Right cardiac atrium (tissue), 5 donors: ENCODE measurements around the gene CPLX1. TPM values are rescaled to one million over a fixed set of nuclear protein-coding genes. Genes with fewer than 3 reads are reported as not detected.
"Not testable (repeated sequence)": the region's sequence is repeated elsewhere in the genome, so short reads cannot be mapped to it uniquely, and the experiment has no call there.

Experiments used
- ATAC-seq, 2 donors: fragments of 200-7000 bp; cut with Tn5 transposase; one replicate each; pipeline versions ENCODE4 v1.8.0 to v1.9.1; 2020; ENCODE audit warnings: moderate library complexity in 2 of 2, mild to moderate bottlenecking in 1 of 2
- DNase-seq, 3 donors: peaks; one replicate each; pipeline ENCODE4 v3.0.0-alpha.2; 2020
- H3K27ac ChIP-seq: one replicate; pipeline ENCODE4 v1.5.1; 2013; ENCODE audit warnings: mild to moderate bottlenecking, low read length, control low read depth, moderate library complexity
- H3K27me3 ChIP-seq: one replicate; pipeline ENCODE4 v1.6.1; 2013; ENCODE audit not compliant: control insufficient read depth, insufficient read depth
- H3K4me1 ChIP-seq: one replicate; pipeline ENCODE4 v1.6.1; 2013; ENCODE audit warnings: low read length; ENCODE audit not compliant: control insufficient read depth, insufficient read depth
- H3K4me3 ChIP-seq: one replicate; pipeline ENCODE4 v1.5.1; 2013; ENCODE audit warnings: low read length, control low read depth
- H3K9me3 ChIP-seq: one replicate; pipeline ENCODE4 v1.6.1; 2013; ENCODE audit warnings: low read length; ENCODE audit not compliant: control insufficient read depth
- WGBS: extraction: QIAGEN DNeasy Blood & Tissue Kit; methylation state at CpG from one replicate; pipeline ENCODE4 v1.1.7; 2013; 5-methylcytosine and 5-hydroxymethylcytosine counted together
- intact Hi-C, 4 donors: fragments of 100-400 bp; cut with DNase I; formaldehyde crosslinking; loops; one replicate each; pipeline versions ENCODE4 v1.11.0 to v1.14.0; 2022 to 2023
- polyA plus RNA-seq: library from polyadenylated mRNA; stranded (reverse); fragments of 200-250 nt; gene quantifications from one replicate; pipeline ENCODE4 v1.2.3, GENCODE V29; 2013
- total RNA-seq, 4 donors: library from RNA; stranded (reverse); fragmentation: NEBNext Ultra II Directional; extraction: Animal tissue kit (Norgen Biotek cat#: 25700); gene quantifications; one replicate each; pipeline ENCODE4 v1.2.1, GENCODE V29; 2021
- donor health status: healthy with polysubstance abuse.
- donor health status: DM: no; HTN: yes; CAD: no.
- donor health status: DM: no; HTN: no; CAD: no.
- donor health status: DM: no; HTN: yes; CAD: no; lungs with severe emphysema.
- donor health status: DM: yes; HTN: yes; CAD: no.

Gene CPLX1
- total and polyA plus RNA-seq, 5 donors: 2.1 to 9.3 (median 5.4) TPM

DNA sequence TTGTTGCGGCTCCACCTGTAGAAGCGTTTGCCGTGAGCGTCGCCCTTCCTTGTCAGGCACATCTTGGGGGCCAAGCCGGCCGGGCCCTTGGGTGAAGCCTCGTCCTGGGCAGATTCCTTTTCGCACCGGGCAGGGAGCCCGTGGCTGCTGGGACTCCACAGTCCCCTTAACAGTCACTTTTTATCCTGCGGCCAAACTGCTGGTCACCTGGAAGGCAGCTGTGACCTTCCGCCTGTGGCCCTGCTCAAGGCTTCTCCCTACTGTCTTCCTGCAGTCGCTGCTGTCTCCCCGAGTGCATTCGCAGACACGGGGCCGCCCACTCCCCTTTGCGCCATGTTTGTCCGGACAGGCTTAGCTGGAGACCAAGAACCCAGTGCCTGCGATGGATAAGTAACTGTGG lies 65.3 kb downstream of the CPLX1 start:
- DNase-seq (peak in 1 of 3 donors; percentile 41), ATAC-seq (no peak)
- H3K27ac ChIP-seq: no peak overlapping the region
- no peaks in the 10 kb centered on the region for H3K4me1 ChIP-seq
- intact Hi-C loops: no loop called here
- H3K27me3 ChIP-seq: no peaks in the 10 kb centered on the region
- H3K9me3 ChIP-seq: no peaks in the 10 kb centered on the region
- WGBS: 93% methylated on average over 21 of the region's 21 CpGs
- H3K4me3 ChIP-seq: no peak overlapping the region

DNA sequence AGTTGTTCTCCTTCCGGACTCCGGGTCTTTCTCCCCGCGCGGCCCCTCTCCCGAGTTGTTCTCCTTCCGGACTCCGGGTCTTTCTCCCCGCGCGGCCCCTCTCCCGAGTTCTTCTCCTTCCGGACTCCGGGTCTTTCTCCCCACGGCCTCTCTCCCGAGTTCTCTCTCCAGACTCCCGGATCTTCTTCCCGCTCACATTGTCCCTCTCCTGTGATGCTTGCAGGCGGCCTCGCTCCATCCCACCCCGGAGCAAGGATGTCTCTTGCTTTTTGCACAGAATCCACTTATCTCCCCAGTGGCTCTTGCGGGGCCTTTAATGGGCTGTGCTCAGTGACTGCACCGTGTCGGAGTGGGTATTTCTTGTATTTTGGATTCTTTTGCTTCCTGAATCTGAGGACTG lies 66.1 kb downstream of the CPLX1 start:
- DNase-seq: peak in 1 of 3 donors; percentile 38
- intact Hi-C loops: loop anchor here in 1 of 4 donors (10.0 kb wide), 1 partner anchor 225 kb away; the partner anchor contains the start of gene IDUA
- ATAC-seq: not testable (repeated sequence)

DNA sequence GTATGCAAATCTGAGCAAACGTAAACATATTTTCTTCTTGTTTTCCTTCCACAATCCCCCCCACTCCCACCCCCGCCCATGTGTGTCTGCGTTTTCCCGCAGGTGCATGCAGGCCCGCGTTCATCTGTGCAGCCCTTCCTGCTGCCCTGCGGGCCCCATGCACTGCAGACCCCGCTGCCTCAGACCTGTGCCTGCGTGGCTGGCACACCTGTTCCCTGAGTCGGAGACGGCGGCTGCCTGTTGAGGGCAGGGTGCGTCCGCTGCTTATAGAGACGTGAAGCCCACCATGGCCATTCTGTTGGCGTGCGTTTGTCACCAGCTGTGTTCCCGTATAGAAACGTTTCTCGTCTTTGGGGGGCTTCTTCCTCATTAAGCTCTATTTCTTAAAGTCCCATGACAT lies 68.8 kb downstream of the CPLX1 start:
- peak in 2 of 3 donors; percentile 40 to 48 for DNase-seq
- intact Hi-C loops: loop anchor here in 1 of 4 donors (10.0 kb wide), 1 partner anchor 228 kb away; the partner anchor contains the start of gene IDUA
- ATAC-seq: peak in 1 of 2 donors; percentile 24

More for the DNA sequence above, 66.1 kb downstream of the CPLX1 start:
- not testable (repeated sequence) for H3K27ac ChIP-seq, H3K4me3 ChIP-seq, H3K4me1 ChIP-seq, H3K27me3 ChIP-seq, H3K9me3 ChIP-seq
- 65% methylated on average over 13 of the region's 24 CpGs for WGBS

DNA sequence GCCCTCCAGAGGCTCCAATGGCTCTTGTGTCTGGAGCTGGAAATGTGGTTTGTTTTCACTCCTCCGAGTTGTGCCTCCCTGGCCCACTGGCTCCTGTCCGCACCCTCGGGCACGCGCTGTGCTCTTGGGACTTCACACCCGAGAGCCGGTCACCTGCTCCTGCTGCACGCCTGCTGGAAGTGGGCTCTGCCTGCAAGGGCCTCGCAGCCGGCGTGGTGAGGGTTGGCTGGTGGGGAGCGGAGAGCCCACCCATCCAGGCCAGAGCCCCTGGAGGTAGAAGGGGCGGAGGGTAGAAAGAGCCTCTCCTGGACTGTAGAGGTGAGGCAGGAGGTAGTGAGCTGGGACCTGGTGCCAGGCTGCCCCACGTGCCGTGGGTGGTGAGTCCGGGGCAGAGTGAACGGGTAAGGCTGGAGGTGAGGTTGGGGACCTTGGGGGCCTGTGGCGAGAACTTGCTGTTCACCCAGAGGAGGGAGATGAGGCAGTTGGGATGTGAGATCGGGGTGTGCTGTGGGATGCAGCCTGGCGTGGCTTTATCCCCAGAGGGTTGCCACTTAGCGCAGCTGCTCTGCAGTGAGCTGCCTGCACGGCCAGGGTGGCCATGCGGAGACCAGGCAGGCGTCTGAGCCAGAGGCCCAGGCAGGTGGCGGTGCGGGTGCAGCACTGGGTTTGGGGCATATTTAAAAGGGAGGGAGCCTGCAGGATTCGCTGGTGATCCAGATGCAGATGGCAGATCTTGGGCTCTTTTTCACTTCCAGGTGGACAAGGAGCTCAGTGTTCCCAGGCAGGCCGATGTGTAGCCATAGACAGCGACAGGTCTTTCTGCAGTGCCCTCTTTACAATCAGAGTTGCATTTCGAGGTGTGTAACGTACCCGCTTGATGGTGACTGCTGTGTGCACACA lies 71.5 kb downstream of the CPLX1 start:
- 93% methylated on average over 32 of the region's 32 CpGs for WGBS
- H3K4me3 ChIP-seq: no peak overlapping the region
- intact Hi-C loops: loop anchor here in 1 of 4 donors (10.0 kb wide), 1 partner anchor 230 kb away; the partner anchor contains the start of gene IDUA
- H3K27me3 ChIP-seq: no peaks in the 10 kb centered on the region
- H3K4me1 ChIP-seq: no peaks in the 10 kb centered on the region
- DNase-seq: peak in 2 of 3 donors; percentile 47 to 58
- ATAC-seq: peak in 1 of 2 donors; percentile 5
- no peaks in the 10 kb centered on the region for H3K9me3 ChIP-seq
- no peak overlapping the region for H3K27ac ChIP-seq

More for the DNA sequence above, 68.8 kb downstream of the CPLX1 start:
- 95% methylated on average over 20 of the region's 20 CpGs for WGBS
- Histone ChIP-seq H3K4me1 (no peaks in the 10 kb centered on the region), H3K27ac (no peak overlapping the region), H3K4me3 (no peak overlapping the region), H3K27me3 (no peaks in the 10 kb centered on the region), H3K9me3 (no peaks in the 10 kb centered on the region)

DNA sequence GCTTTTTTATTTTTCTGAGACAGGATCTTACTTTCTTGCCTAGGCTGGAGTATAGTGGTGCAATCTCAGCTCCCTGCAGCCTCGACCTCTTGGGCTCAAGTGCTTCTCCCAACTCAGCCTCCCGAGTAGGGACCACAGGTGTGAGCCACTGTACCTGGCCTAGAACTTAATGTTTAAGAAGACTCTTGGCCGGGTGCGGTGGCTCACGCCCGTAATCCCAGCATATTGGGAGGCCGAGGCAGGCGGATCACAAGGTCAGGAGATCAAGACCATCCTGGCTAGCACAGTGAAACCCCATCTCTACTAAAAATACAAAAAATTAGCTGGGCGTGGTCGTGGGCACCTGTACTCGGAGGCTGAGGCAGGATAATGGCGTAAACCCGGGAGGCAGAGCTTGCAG lies 72.7 kb downstream of the CPLX1 start:
- H3K27ac ChIP-seq, ATAC-seq, H3K4me1 ChIP-seq, H3K4me3 ChIP-seq, H3K9me3 ChIP-seq, H3K27me3 ChIP-seq: not testable (repeated sequence)
- 97% methylated on average over 13 of the region's 13 CpGs for WGBS
- peak in 1 of 3 donors; percentile 15 for DNase-seq
- intact Hi-C loops: loop anchor here in 1 of 4 donors (10.0 kb wide), 1 partner anchor 232 kb away; the partner anchor contains the start of gene IDUA

DNA sequence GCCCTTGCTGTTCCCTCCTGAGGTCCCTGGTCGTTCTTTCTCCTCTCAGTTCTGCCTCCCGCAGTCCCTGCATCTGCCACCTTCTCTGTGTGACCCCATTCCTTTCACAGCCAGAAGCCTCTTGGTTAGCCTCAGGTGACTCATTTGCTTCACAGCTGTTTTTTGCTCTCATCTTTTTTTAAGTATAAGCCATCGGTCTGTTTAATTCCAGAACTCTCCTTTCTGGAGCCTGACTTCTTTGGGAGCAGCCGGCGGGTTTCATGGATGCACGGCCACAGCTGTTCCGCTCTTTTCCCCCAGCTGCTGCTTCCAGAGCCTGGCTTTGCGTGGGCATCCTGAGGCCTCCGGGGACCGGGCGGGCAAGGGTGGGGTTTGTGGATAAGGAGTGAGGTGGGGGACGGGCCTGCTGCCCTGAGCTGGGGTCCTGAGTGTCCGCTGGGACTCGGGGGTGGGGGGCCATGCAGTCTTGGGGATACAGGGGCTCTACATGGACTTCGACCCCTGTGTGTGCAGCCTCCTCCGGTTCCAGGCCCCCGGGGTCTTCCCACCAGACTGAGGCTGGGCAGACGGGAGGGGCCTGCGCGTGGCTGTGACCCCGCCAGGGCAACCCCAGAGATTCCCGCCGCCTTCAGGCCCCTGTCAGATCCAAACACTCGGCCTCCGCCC lies 73.6 kb downstream of the CPLX1 start:
- no peak overlapping the region for H3K27ac ChIP-seq
- DNase-seq (peak in 2 of 3 donors; percentile 44 to 55), ATAC-seq (no peak)
- no peaks in the 10 kb centered on the region for H3K9me3 ChIP-seq
- H3K4me1 ChIP-seq: no peaks in the 10 kb centered on the region
- intact Hi-C loops: loop anchor here in 1 of 4 donors (10.0 kb wide), 1 partner anchor 232 kb away; the partner anchor contains the start of gene IDUA
- H3K4me3 ChIP-seq: no peak overlapping the region
- WGBS: 94% methylated on average over 25 of the region's 25 CpGs
- no peaks in the 10 kb centered on the region for H3K27me3 ChIP-seq

DNA sequence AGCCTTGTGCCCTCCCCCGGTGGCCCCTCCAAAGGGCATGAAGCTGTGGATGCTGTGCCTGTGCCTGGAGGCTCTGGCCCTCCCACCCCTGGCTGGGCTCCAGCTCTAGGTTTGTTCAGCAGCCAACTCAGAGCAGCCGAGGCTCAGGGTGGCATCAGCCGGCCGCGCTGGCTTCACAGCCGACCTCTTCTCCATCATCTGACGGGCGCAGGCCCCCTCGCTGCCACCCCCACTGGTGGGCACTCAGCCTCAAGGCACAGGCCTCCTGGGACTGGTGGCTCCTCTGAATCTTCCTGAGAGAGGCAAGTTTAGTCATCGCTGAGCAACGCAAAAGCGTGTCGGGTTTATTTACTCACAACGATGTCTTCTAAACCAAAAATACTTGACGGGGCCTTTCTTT lies 74.3 kb downstream of the CPLX1 start:
- WGBS: 75% methylated on average over 15 of the region's 15 CpGs
- Histone ChIP-seq H3K27ac (no peak overlapping the region), H3K27me3 (no peaks in the 10 kb centered on the region), H3K4me1 (no peaks in the 10 kb centered on the region), H3K9me3 (no peaks in the 10 kb centered on the region), H3K4me3 (no peak overlapping the region)
- intact Hi-C loops: loop anchor here in 1 of 4 donors (10.0 kb wide), 1 partner anchor 233 kb away; the partner anchor contains the start of gene IDUA
- ATAC-seq: no peak
- DNase-seq: peak in 2 of 3 donors; percentile 60 to 61

DNA sequence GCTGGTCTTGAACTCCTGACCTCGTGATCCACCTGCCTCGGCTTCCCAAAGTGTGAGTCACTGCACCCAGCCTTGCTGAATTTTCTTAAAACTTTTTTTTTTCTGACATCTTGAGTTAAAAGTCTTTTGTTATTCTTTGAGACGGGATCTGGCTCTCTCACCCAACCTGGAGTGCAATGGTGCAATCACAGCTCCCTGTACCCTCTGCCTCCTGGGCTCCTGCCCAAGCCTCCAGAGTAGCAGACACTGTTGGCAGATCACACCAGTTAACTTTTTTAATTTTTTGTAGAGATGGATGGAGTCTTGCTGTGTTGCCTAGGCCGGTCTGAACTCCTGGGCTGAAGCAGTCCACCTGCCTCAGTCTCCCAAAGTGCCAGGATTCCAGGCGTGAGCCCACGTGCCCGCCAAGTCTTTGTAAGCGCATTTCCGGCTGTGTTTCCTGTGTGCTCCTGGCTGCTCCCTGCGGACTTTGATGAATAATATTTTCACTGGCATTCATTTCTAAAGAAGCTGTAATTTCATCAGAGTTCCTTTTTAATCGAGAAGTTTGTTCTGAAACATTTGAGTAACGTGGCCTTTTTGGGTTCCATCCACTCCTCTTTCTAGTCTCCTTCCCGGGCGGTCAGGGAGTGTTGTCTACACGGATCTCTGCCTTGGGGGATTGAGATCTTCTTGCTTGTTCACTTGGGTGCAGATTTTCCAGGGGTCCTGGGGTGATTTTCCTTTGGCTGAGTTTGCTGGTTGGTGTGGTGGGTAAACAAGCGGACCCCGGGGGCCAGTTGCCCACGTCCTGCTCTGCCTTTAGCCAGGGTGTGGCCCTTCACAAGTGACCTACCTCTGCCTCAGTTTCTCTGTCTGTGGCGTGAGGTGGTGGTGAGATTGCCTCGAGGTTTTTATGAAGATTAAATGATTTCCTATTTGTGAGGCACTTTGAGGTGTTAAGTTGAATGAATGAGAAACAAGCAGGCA lies 75.9 kb downstream of the CPLX1 start:
- WGBS: 71% methylated on average over 20 of the region's 20 CpGs
- H3K4me1 ChIP-seq: no peaks in the 10 kb centered on the region
- DNase-seq: peak; percentile 33 to 67 (median 66)
- H3K4me3 ChIP-seq: no peak overlapping the region
- H3K27ac ChIP-seq: peak overlapping the region; percentile 61
- no peaks in the 10 kb centered on the region for H3K27me3 ChIP-seq
- intact Hi-C loops: loop anchor here in 1 of 4 donors (10.0 kb wide), 1 partner anchor 235 kb away; the partner anchor contains the start of gene IDUA
- no peaks in the 10 kb centered on the region for H3K9me3 ChIP-seq
- peak; percentile 54 to 82 for ATAC-seq

DNA sequence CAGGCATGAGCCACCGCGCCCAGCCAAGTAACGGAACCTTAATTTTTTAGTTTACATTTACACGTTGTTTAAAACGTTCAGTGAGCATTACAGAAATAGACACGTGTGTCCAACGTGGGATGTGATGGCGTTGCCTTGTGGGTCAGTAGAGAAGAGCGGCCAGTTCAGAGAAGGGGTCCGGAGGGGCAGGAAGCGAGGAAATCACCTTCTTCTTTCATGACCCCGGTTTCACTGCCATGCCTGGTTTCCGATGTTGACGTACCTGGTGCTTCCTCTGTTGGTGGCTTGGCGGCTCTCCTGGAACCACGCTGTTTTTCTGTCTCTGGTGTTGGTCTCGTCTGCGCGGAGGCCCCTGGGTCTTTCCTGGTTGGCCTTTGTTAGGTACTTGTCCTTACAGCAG lies 77.5 kb downstream of the CPLX1 start:
- DNase-seq (peak in 2 of 3 donors; percentile 8 to 22), ATAC-seq (no peak)
- Histone ChIP-seq H3K27ac (no peak overlapping the region), H3K27me3 (no peaks in the 10 kb centered on the region), H3K9me3 (no peaks in the 10 kb centered on the region), H3K4me3 (no peak overlapping the region), H3K4me1 (no peaks in the 10 kb centered on the region)
- intact Hi-C loops: no loop called here
- 93% methylated on average over 19 of the region's 19 CpGs for WGBS
